Stimulated activated CD8-positive, alpha-beta memory T cell treated with anti-CD3 and anti-CD28 coated beads, Interleukin-4, amount 100 ng/mL, for 1 hour (primary cell): ENCODE results near the gene LRIG1.

Source experiments
- DNase-seq, 2 donors: peaks; one replicate each; pipeline ENCODE4 v3.0.0-alpha.2; 2020; ENCODE audit warnings: low read depth in 2 of 2, low spot score in 1 of 2

Gene LRIG1

DNA sequence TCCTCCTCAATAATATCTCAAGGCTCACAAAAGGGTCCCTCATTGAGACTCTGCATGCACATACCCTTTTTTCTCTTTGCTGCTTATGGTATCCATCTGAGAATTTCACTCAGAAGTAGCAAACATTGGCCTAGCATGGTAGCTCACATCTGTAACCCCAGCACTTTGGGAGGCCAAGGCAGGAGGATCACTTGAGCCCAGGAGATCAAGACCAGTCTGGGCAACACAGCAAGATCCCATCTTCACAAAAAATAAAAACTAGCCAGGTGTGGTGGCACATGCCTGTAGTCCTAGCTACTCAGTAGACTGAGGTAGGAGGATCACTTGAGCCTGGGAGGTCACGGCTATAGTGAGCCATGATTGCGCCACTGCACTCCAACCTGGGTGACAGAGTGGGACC lies 11.7 kb downstream of the LRIG1 start:
- no peak for DNase-seq

DNA sequence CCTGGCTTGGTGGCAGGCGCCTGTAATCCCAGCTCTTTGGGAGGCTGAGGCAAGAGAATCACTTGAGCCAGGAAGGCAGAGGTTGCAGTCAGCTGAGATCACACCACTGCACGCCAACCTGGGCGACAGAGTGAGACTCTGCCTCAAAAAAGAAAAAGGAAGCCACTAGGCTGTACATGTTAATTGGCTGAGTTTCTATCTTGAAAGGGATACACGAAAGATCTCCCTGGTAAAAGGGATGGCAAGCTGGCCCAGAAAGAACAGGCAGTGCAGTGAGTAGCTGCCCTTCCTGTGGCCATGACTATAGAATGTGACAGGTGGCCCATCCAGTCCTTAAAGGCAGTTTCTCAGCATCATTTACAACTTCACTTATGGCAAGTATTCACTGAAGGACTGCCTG lies 12.3 kb downstream of the LRIG1 start:
- DNase-seq: no peak

DNA sequence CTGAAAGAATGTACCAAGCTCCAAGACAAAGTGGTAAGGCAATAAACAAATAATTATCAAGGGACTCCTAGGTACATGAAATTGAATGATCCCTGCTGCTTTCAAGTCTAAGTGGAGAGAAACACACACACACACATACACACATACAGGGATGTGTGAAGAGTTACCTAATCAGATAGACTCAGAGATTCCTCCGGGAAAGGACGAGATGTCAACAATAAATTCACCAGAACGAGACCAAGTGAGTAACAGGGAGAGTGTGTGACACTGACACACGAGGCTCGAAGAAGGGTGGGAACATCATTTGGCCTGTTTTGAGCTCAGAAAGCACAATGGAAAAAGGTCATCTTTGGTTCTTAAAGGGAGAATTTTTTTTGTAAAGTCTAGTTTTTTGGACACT lies 13.4 kb downstream of the LRIG1 start:
- DNase-seq: no peak

DNA sequence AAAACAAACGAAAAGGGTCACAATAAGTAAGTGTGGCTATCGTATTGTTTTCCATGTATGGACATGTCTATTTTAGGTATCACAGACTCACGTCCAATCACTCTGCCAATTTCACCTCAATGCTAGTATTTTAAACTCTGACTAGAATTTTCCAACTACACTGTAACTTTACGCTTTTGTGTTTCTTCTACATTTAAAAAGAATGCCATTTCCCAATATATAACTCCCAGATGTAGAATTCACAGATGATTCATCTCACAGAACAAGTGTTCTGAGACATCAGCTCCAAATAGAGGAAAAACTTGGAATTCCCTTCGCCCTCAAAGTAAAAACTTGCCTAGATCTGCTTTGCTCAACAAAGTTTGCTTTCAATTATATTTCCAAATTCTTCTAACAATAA lies 14.2 kb downstream of the LRIG1 start:
- no peak for DNase-seq

DNA sequence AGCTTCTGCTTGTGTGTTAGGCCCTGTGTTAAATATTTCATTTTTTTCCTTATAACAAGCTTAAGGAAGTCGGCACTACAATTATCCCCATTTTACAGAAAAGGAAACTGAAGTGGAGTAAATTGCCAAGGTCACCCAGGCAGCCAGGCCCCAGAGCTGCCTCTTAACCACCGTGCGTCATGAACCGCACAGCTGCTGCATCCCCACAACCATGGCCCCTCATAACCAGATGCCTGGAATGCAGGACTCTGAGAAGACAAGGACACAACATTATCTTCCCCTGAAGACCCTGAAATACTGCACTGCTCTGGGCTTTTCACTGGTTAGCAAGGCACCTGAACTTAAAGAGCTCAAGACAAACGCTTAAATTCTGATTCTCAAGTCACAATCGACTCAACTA lies 14.6 kb downstream of the LRIG1 start:
- no peak for DNase-seq

DNA sequence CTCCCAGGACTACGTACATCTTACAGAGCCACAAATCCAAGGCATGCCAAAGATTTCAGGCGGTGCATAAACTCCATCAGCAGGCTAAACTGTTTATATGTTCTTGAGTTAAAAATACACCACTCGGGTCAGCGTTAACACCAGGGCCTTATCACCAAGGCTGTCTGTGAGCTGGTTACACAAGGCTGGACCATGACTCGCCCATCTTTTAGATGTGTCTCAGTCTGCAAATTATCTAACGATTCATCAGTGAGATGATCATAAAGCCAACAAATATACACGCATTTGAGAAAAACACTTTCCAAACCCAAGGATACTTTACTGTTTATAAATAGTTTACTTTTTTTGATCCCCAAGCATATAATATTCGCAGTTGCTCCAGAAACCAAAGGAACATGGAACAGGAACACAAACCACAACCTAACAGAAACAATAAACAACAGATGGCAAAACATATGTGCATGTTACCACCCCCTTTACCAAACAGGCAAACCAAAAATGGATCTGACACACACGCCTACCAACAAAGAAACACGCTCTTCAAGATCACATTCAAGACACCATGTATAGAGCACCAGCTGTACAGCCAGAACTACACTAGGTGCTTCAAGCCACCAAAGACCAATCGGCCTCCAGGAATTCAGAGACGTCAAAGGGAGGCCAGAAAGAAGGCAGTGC lies 15.4 kb downstream of the LRIG1 start:
- no peak for DNase-seq

DNA sequence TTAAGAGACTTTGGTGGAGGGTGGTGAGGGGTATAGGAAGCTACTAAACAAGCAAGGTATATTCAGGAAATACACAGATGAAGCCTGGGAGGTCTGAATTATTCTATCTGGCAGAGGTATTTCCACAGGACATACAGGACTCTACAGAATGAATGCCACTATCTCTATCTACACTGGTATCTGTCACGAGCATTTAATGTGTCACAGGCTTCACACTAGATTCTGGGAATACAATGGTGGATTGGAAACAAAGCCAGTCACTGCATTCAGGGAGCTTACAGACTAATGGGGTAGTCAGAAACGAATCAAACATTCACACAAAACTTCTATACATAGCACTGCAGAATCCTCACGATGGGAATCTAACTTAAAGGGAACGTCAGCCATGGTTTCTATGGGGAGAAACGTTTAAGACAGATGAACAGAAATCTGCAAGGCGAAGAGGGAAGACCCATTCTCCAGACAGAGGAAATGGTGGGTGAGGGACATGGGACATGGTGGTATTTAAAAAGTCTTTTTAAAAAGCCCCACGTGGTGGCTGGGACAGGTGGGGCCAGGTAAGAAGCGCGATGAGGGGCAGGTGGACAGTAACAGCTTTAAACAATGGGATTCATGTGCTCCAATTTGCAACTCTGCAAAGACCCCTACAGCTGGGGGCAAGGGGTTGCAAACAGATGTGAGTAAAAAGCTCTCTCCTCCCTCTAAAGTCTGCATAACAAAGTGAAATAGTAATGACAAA lies 16.5 kb downstream of the LRIG1 start:
- no peak for DNase-seq

DNA sequence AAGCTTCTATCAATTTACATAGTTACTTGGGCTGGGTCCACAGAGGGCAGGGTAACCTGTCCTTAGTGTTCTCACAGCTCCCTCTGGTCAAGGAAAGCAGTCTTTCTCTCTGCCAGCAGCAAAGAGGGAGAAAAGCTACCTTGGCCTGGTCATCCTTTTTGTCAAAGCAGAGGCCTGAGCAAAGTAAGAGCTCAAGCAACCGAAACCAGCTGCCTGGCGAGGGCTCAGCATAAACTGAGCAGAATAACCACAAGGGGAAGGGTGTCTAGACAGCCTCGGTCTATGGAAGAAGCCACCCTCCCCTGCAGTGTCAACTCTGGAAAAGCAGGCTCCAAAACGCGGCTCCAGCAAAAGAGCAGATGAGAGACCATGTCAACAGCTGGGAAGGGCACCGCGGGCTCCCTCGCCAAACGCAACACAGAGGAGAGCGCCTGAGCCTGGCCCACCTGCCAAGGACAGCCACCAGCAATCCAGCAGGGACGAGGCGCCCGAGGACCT lies 17.4 kb downstream of the LRIG1 start:
- no peak for DNase-seq

DNA sequence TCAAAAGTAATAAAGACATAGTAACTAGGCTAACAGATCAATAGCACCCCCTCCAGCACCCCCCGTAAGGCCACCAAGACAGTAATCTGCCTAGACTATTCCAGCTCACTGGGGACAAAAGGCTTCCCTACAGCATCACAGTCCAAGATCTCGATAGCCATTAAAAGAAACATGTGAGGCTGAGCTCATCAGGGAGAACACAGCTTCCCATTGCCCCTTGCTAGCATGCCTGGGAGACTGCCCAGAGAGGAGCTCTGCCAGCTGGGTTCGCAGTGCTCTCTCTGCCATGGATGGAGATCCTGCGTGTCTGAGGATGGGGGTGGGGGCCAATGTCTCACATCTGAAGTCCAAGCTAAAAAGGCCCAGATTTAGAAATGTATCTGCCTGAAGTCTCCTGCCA lies 17.8 kb downstream of the LRIG1 start:
- no peak for DNase-seq

DNA sequence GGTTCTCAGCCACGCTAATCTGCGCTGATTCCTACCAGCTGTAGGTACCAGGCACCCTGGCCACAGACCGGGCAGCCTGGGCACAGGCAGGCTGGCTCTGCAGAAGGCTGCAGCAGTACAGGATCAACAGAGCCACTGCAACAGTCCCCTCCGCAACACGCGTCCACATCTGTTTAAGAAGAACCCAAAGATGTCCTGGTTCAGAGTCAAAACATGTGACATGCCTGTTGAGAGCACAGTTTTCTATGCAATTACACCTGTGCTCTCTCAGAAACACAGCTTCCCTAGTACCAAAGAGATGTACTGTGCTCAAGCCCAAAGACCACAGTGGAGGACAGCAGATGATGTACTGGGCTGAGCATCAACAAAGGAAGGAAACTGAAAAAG lies 18.8 kb downstream of the LRIG1 start:
- DNase-seq: no peak

DNA sequence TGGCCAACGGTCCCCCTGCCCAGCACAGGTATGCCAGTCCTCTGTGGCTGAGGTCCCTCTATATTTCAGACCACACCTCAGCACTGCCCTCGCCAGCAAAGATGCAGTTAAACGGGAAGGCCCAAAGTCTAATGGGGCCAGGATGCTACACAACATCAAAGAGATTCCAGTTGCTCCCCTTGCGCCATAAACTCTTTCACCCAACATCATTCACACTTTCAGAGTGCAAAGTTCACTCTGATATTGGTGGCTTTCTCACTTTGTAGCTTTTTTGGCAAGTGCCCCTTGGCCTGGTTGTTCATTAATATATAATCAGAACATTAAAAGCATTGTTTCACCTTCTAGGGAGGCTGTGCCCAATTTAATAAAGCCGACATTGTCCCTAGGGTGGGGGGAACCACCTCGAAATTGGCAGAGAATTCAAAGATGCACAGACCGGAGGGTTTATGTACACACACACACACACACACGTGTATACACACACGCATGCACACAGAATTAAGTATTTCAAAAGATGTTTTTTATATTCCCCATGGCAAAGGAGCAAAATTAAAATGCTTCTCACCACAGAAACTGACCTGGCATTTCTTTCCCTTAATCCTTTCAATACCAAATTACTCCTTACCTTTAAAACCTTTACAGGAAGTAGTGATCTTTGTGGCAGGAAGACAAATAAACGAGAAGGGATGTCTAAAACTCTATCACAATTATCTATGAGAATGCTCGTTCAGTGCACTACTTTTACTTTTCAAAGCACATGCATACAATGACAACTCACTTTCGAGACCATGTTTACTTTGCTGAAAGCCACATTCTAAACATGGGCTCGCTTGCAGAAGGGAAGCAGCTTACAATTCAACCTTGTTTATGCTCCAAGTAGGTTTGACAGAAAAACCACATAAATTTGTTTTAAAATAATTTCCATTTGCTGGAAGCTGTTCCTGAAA lies 19.5 kb downstream of the LRIG1 start:
- no peak for DNase-seq

DNA sequence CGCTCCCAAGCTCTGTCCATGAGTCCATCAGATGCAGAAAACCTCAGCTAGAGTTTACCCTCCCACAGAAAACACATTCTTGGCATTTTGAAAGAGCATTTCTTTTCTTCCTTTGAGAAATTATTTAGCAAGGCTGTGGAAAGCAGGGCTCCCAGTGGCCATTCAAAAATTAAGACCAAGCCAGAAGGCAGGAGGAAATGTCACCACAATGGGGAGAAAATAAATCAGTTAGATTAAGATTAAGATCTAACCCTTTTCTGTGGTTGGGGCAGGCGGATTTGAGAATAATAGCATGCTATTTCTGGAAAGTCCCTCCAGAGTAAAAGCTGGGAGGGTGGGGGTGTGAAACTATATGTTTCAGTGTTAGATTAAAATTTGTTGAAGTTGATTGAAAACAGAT lies 20.2 kb downstream of the LRIG1 start:
- DNase-seq: no peak

DNA sequence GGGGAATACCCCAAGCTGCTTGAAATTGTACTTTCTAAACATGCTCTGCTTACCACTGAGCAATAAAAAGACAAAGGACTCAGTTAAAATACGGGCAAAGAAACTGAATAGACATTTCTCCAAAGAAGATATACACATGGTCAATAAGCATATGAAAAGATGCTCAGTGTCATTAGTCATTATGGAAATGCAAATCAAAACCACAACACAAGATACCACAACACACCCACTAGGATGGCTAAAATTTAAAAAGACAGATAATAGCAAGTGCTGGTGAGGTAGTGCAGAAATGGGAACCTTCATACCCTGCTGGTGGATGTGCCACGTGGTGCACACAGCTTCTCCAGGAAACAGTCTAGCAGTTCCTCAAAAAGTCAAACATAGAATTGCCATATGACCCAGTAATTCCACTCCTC lies 21.3 kb downstream of the LRIG1 start:
- no peak for DNase-seq

DNA sequence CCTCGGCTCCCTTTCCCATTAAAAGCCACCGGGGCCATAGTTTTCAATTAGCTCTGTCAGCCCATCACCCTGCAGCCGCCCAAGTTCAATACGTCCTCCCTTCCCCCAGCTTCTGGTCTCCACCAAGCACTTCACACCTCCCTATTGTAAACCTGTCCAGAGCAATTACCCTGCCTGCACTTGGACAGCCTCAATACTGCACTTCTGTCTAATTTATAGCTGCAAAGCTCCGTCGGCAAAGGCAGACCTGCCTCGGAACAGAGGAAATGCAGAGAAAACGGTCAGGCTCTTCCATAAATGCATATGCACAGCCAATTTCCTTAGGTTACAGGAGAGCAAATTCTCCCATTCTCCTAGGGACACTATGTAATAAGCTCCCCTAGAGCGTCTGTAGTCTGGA lies 21.9 kb downstream of the LRIG1 start:
- no peak for DNase-seq

DNA sequence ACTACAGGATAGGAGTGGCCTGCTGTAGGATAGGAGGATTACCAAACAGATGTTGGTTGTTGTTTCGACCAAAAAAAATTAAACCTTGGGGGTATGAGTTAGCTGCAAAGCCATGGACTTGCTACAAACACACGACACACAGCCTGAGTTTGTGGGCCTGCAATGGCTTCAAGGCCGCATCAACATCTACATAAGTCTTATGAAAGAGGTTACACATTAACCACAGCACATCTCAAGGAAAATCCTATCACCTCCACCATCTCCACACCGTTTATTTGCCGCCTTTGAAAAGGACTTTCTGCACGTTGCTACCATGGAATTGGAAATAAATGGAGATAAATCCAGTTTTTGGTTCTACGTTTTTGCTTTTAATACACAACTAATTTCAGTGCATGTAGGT lies 23.0 kb downstream of the LRIG1 start:
- no peak for DNase-seq

DNA sequence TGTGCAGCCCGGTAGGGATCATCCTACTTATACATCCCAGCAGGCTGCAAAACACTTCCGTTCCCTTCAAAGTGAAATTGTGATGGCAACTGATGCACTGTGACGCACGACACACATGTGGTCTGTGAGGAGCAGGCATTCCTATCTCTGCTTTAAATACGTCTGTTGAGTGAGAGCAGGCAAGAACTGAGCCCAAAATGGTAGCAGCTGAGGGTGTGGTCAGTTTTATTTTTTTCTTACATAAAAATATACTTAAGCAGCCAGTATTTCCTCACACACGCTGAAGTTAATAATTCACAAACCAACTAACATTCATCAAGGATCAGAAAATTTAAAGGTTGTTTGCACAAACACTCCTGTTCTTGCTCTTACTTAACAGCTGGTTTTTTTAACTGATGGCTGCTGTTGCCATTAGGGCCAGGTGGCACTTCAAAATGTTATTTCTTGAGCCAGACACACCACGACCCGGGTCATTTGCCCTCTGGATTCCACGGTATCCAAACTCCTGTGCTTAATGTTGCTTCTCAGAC lies 23.9 kb downstream of the LRIG1 start:
- DNase-seq: no peak

DNA sequence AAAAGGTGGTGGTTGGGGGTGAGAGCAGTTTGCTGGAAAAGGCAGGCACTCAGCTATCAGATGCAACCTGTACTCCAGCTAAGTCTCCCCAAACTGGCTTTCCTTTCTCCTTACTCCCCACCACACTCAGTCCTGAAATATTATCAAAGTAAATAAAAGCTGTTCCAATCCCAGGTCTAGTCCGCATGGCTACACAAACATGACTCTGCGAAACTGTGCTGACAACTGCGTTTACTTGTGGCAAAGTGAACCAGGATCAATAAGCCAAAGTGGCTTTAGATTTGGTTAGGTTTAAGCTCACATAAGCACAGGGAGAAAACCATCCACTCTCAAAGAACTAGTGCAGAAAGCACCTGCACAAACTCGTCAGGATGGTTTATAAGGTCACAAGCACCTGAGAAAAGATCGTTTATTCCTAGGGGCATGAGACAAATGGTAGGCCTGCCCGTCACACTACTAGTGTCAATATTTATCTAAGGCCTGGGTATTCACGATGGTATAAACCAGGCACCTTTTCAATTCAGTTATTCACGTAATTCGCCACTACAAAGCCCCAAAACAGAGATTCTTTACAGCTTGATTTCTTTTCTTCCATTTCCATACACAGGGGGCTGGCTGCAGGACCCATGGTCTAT lies 25.3 kb downstream of the LRIG1 start:
- no peak for DNase-seq

DNA sequence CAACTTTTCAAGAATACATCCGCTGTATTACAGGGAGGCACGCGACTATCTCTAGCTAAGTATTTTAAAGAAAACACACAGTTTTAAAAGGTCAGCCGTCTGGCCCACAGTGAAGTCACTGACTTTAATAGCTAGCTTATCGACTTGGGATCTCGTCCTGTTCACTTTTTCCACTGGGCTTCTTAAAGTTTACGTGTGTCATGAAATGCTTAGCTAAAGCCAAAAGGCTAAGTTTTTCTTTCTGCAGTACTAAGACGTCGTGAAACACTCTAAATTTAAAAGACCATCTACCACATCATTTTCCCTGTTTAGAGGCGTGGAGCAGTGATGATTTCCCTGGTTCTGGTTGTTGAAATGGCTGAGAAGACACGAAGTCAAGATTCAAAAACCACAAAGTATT lies 27.1 kb downstream of the LRIG1 start:
- no peak for DNase-seq

DNA sequence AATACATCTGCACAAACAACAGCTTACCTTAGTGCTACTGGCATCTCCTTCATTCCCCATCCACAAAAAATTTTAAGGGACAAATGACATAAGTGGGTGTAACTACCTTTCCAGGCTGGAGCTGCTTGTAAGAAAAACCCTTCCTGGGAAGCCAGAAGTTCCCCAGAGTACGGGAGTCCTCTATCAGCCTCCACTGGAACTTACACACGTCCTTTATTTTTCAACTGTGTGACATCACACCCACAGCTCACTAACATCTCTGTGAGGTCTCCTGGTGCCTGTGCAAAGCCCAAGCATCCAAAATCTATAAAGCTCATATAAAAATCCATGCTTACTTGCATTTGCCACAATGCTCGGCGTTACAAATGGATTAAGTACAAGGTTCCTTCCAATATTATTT lies 27.6 kb downstream of the LRIG1 start:
- DNase-seq: no peak

DNA sequence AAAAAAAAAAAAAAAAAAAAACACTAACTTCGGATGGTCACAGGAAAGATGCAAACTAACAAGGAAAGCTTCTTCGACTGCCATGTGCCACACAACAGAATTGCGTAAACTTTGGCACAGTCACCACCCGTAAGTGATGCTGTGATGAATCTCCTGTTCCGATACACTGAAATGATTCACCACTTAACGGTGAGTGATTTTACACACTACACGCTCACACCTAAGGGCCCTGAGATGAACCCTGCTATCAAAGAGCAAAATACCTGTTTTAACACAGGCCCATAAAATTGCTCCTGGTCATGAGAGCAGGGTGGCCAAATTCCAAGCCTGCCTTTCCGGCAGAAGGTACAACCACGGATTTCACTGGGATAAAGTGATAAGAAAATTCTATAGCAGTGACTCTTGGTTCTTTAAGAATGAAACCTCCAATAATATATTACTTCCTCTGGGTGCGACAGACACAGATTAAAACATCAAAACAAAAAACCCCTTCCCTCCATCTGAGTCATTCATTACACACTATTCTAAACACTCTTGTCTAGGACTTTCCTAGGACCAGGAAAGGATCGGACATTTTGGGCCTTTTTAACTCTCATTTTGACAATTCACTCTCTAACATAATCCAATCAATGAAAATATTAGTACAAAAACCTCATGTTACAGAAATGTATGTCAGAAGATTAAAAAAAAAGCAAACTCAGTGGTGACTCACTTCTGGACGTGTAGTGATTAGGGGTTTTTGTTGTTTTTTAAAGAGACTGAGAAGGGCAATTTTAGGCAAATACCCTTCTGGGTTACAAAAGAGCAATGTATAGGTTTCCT lies 28.3 kb downstream of the LRIG1 start:
- DNase-seq: no peak
